Mononuclear cell (primary cell): Measurements from ENCODE around the gene CIPC. TPM values are rescaled to one million over a fixed set of nuclear protein-coding genes. Genes with fewer than 3 reads are reported as not detected.

Experiments
- H3K27me3 ChIP-seq: 2 replicates; pipeline ENCODE4 v1.6.0; 2011; ENCODE audit warnings: low read length, control low read depth; ENCODE audit not compliant: insufficient read depth
- H3K4me1 ChIP-seq: 2 replicates; pipeline ENCODE4 v1.5.1; 2011; ENCODE audit warnings: mild to moderate bottlenecking, low read length, control low read depth; ENCODE audit not compliant: insufficient read depth
- H3K4me3 ChIP-seq: 2 replicates; pipeline ENCODE4 v1.5.1; 2011; ENCODE audit warnings: mild to moderate bottlenecking, low read length, moderate library complexity
- H3K9me3 ChIP-seq: 2 replicates; pipeline ENCODE4 v1.5.1; 2011; ENCODE audit warnings: low read depth, mild to moderate bottlenecking, control low read depth, low read length
- total RNA-seq: library from RNA; depleted of rRNA; stranded (reverse); fragments of >200 nt; gene quantifications from one replicate; pipeline ENCODE4 v1.2.3, GENCODE V29; 2012

Gene CIPC
- total RNA-seq, 1 donor = 10.9 TPM

GRCh38 chr14:77142005-77142800, 44.1 kb downstream of the CIPC start:
- Histone ChIP-seq H3K4me1 (peaks cover 5% of the 10 kb centered on the region), H3K27me3 (peaks cover 81% of the 10 kb centered on the region), H3K9me3 (no peaks in the 10 kb centered on the region), H3K4me3 (no peak overlapping the region)

GRCh38 chr14:77143071-77143470, 45.0 kb downstream of the CIPC start:
- Histone ChIP-seq H3K4me1 (peaks cover 5% of the 10 kb centered on the region), H3K9me3 (no peaks in the 10 kb centered on the region), H3K27me3 (peaks cover 78% of the 10 kb centered on the region), H3K4me3 (no peak overlapping the region)

- Histone ChIP-seq H3K9me3 (no peaks in the 10 kb centered on the region), H3K4me1 (peaks cover 5% of the 10 kb centered on the region), H3K4me3 (no peak overlapping the region), H3K27me3 (peaks cover 64% of the 10 kb centered on the region)
Observed at GRCh38 chr14:77144412-77145115, 46.5 kb downstream of the CIPC start.

- Histone ChIP-seq H3K27me3 (peaks cover 53% of the 10 kb centered on the region), H3K4me1 (no peaks in the 10 kb centered on the region), H3K9me3 (no peaks in the 10 kb centered on the region), H3K4me3 (no peak overlapping the region)
Observed at GRCh38 chr14:77145975-77146740, 48.1 kb downstream of the CIPC start.

- Histone ChIP-seq H3K27me3 (peaks cover 31% of the 10 kb centered on the region), H3K9me3 (no peaks in the 10 kb centered on the region), H3K4me3 (no peak overlapping the region), H3K4me1 (no peaks in the 10 kb centered on the region)
Observed at GRCh38 chr14:77148510-77149231, 50.6 kb downstream of the CIPC start.

- H3K9me3 ChIP-seq = no peaks in the 10 kb centered on the region
- H3K27me3 ChIP-seq = peaks cover 9% of the 10 kb centered on the region
- no peak overlapping the region for H3K4me3 ChIP-seq
- H3K4me1 ChIP-seq = no peaks in the 10 kb centered on the region
Observed at GRCh38 chr14:77151245-77151644, 53.2 kb downstream of the CIPC start.

GRCh38 chr14:77151918-77152588, 54.0 kb downstream of the CIPC start:
- no peak overlapping the region for H3K4me3 ChIP-seq
- H3K9me3 ChIP-seq = no peaks in the 10 kb centered on the region
- peaks cover 4% of the 10 kb centered on the region for H3K27me3 ChIP-seq
- no peaks in the 10 kb centered on the region for H3K4me1 ChIP-seq

GRCh38 chr14:77153802-77154201, 55.7 kb downstream of the CIPC start:
- Histone ChIP-seq H3K9me3 (no peaks in the 10 kb centered on the region), H3K27me3 (peaks cover 4% of the 10 kb centered on the region)

GRCh38 chr14:77154421-77154820, 56.4 kb downstream of the CIPC start:
- H3K4me1 ChIP-seq = no peaks in the 10 kb centered on the region
- peaks cover 4% of the 10 kb centered on the region for H3K27me3 ChIP-seq
- H3K9me3 ChIP-seq = no peaks in the 10 kb centered on the region
- no peak overlapping the region for H3K4me3 ChIP-seq

More at GRCh38 chr14:77153802-77154201, 55.7 kb downstream of the CIPC start:
- H3K4me1 ChIP-seq = no peaks in the 10 kb centered on the region
- no peak overlapping the region for H3K4me3 ChIP-seq

- Histone ChIP-seq H3K27me3 (peaks cover 4% of the 10 kb centered on the region), H3K4me1 (no peaks in the 10 kb centered on the region), H3K4me3 (no peak overlapping the region), H3K9me3 (no peaks in the 10 kb centered on the region)
Observed at GRCh38 chr14:77155083-77155482, 57.0 kb downstream of the CIPC start.

- Histone ChIP-seq H3K9me3 (no peaks in the 10 kb centered on the region), H3K4me1 (no peaks in the 10 kb centered on the region), H3K27me3 (peaks cover 11% of the 10 kb centered on the region), H3K4me3 (no peak overlapping the region)
Observed at GRCh38 chr14:77157740-77158139, 59.7 kb downstream of the CIPC start.

- no peak overlapping the region for H3K4me3 ChIP-seq
- peaks cover 11% of the 10 kb centered on the region for H3K27me3 ChIP-seq
- H3K4me1 ChIP-seq = no peaks in the 10 kb centered on the region
- H3K9me3 ChIP-seq = no peaks in the 10 kb centered on the region
Observed at GRCh38 chr14:77158175-77158881, 60.3 kb downstream of the CIPC start.

- H3K27me3 ChIP-seq = peaks cover 11% of the 10 kb centered on the region
- no peaks in the 10 kb centered on the region for H3K4me1 ChIP-seq
- no peaks in the 10 kb centered on the region for H3K9me3 ChIP-seq
- H3K4me3 ChIP-seq = no peak overlapping the region
Observed at GRCh38 chr14:77158882-77159255, 60.8 kb downstream of the CIPC start.

- Histone ChIP-seq H3K4me3 (no peak overlapping the region), H3K9me3 (no peaks in the 10 kb centered on the region), H3K27me3 (peaks cover 11% of the 10 kb centered on the region), H3K4me1 (no peaks in the 10 kb centered on the region)
Observed at GRCh38 chr14:77161011-77161410, 63.0 kb downstream of the CIPC start.
